HCT116 (cell line): ENCODE data around the gene CDKN2A. TPM values are rescaled to one million over a fixed set of nuclear protein-coding genes. Genes with fewer than 3 reads are reported as not detected.

Source experiments
- ATAC-seq: fragments of 200-7000 bp; cut with Tn5 transposase; 2 replicates; pipeline ENCODE4 v1.9.1; 2020; ENCODE audit warnings: mild to moderate bottlenecking, moderate library complexity
- BruUV-seq: library from RNA; stranded (reverse); fragments of 400-500 nt; replicated peaks from 2 replicates; lab custom pipeline; 2021; lab: Mats Ljungman, UMichigan
- CTCF ChIA-PET: fragments of 300-600 bp; sonication (Branson Sonifier 250); formaldehyde crosslinking; loops from one replicate; lab custom pipeline; 2021; ENCODE audit warnings: antibody characterized with exemption; lab: Charles Lee
- POLR2A ChIA-PET: fragments of 300-600, 350-600 bp; sonication (Branson Sonifier 250); formaldehyde crosslinking; loops from one replicate; lab custom pipeline; 2021; ENCODE audit warnings: antibody characterized with exemption; lab: Charles Lee
- RAD21 ChIA-PET, 2 experiments: fragments of 300-600 bp; sonication (Branson Sonifier 250); formaldehyde crosslinking; loops; one replicate each; lab custom pipeline; 2023; ENCODE audit warnings: low total read pairs in 2 of 2; ENCODE audit not compliant: uncharacterized antibody in 2 of 2, unreplicated experiment in 2 of 2, low non-redundant PET in 1 of 2; lab: Charles Lee
- DNase-seq: peaks from one replicate; pipeline ENCODE4 v3.0.0-alpha.2; 2010; ENCODE audit warnings: low read depth, low spot score
- H2AFZ ChIP-seq: fragments of 200-600 bp; shearing (Covaris generic), sonication (generic); 2 replicates; pipeline ENCODE4 v1.6.1; 2017; ENCODE audit warnings: low read depth, mixed run types, mixed read lengths, antibody characterized with exemption, low read length; ENCODE audit not compliant: poor library complexity, severe bottlenecking
- H3K27ac ChIP-seq: 2 replicates; pipeline ENCODE4 v1.5.1; 2012; ENCODE audit warnings: low read depth, low read length
- H3K27me3 ChIP-seq: fragments of 200-600 bp; sonication (generic); 2 replicates; pipeline ENCODE4 v1.6.1; 2016; ENCODE audit warnings: mixed run types, low read length, mixed read lengths; ENCODE audit not compliant: insufficient read depth
- H3K36me3 ChIP-seq, 2 experiments: fragments of 200-500 bp in 1 of 2; fragments of 200-600 bp in 1 of 2; sonication (Bioruptor generic) in 1 of 2; sonication (generic) in 1 of 2; 2 replicates each; pipeline versions ENCODE4 v1.5.1 to v1.6.1; 2014 to 2016; ENCODE audit warnings: low read length in 2 of 2, inconsistent platforms in 1 of 2, mixed read lengths in 1 of 2, mixed run types in 1 of 2; ENCODE audit not compliant: insufficient read depth in 2 of 2, control insufficient read depth in 1 of 2
- H3K4me1 ChIP-seq, 2 experiments: fragments of 200-600 bp in 1 of 2; sonication (generic) in 1 of 2; 2 replicates each; pipeline versions ENCODE4 v1.5.1 to v1.6.1; 2012 to 2017; ENCODE audit warnings: low read length in 2 of 2, inconsistent platforms in 1 of 2, mild to moderate bottlenecking in 1 of 2, mixed read lengths in 1 of 2, mixed run types in 1 of 2, moderate library complexity in 1 of 2; ENCODE audit not compliant: insufficient read depth in 2 of 2, control insufficient read depth in 1 of 2
- H3K4me2 ChIP-seq: fragments of 200-600 bp; sonication (generic); 2 replicates; pipeline ENCODE4 v1.6.1; 2017; ENCODE audit warnings: mixed run types, low read length, mixed read lengths
- H3K4me3 ChIP-seq, 2 experiments: fragments of 200-600 bp in 1 of 2; sonication (generic) in 1 of 2; replicated peaks in 1 of 2; 2 replicates each; pipeline ENCODE4 v1.5.1; 2011 to 2016; ENCODE audit warnings: low read length in 2 of 2, control low read depth in 1 of 2, low read depth in 1 of 2, mild to moderate bottlenecking in 1 of 2, mixed read lengths in 1 of 2, mixed run types in 1 of 2
- H3K79me2 ChIP-seq: fragments of 200-600 bp; sonication (generic); 2 replicates; pipeline ENCODE4 v1.6.1; 2017; ENCODE audit warnings: mild to moderate bottlenecking, mixed run types, low read length, moderate library complexity, mixed read lengths; ENCODE audit not compliant: insufficient read depth
- H3K9ac ChIP-seq: fragments of 200-600 bp; sonication (generic); 2 replicates; pipeline ENCODE4 v1.6.1; 2016; ENCODE audit warnings: low read length, mixed read lengths
- H3K9me2 ChIP-seq: fragments of 200-600 bp; sonication (generic), shearing (Covaris generic); 2 replicates; pipeline ENCODE4 v1.6.1; 2017; ENCODE audit warnings: mixed run types, mild to moderate bottlenecking, moderate library complexity; ENCODE audit not compliant: insufficient read depth
- H3K9me3 ChIP-seq, 2 experiments: fragments of 200-500 bp in 1 of 2; fragments of 200-600 bp in 1 of 2; sonication (Bioruptor generic) in 1 of 2; sonication (generic) in 1 of 2; 2 replicates each; pipeline ENCODE4 v1.6.1; 2014 to 2017; ENCODE audit warnings: low read length in 2 of 2, mixed read lengths in 2 of 2, inconsistent platforms in 1 of 2, low read depth in 1 of 2, mild to moderate bottlenecking in 1 of 2, mixed run types in 1 of 2, moderate library complexity in 1 of 2; ENCODE audit not compliant: control insufficient read depth in 1 of 2, insufficient read depth in 1 of 2
- H4K20me1 ChIP-seq: fragments of 200-600 bp; sonication (generic), shearing (Covaris generic); 2 replicates; pipeline ENCODE4 v1.6.1; 2017; ENCODE audit warnings: mixed run types, mild to moderate bottlenecking, moderate library complexity; ENCODE audit not compliant: insufficient read depth
- CBX3 ChIP-seq: IDR thresholded peaks from 2 replicates; pipeline ENCODE4 v1.6.1; 2012; ENCODE audit warnings: low read depth
- CEBPB ChIP-seq: IDR thresholded peaks from 2 replicates; pipeline ENCODE4 v1.6.1; 2012; ENCODE audit warnings: low read depth
- EGR1 ChIP-seq: IDR thresholded peaks from 2 replicates; pipeline ENCODE4 v1.6.1; 2012; ENCODE audit warnings: low read depth
- ELF1 ChIP-seq: IDR thresholded peaks from 2 replicates; pipeline ENCODE4 v1.6.1; 2012; ENCODE audit warnings: low read depth, borderline replicate concordance
- EZH2 ChIP-seq: fragments of 200-600 bp; sonication (generic); IDR thresholded peaks from 2 replicates; pipeline ENCODE4 v1.6.1; 2017; ENCODE audit warnings: antibody characterized with exemption, mixed run types
- EZH2phosphoT487 ChIP-seq: fragments of 200-600 bp; IDR thresholded peaks from 2 replicates; pipeline ENCODE4 v1.6.1; 2018; ENCODE audit warnings: antibody characterized with exemption, borderline replicate concordance
- JUND ChIP-seq: IDR thresholded peaks from 2 replicates; pipeline ENCODE4 v1.6.1; 2012
- MAX ChIP-seq: IDR thresholded peaks from 2 replicates; pipeline ENCODE4 v1.6.1; 2012
- POLR2A ChIP-seq: IDR thresholded peaks from 2 replicates; pipeline ENCODE4 v1.7.0; 2011; ENCODE audit warnings: borderline replicate concordance; ENCODE audit not compliant: insufficient read depth, insufficient read length; ENCODE audit errors: extremely low read depth
- REST ChIP-seq: IDR thresholded peaks from 2 replicates; pipeline ENCODE4 v1.6.1; 2012; ENCODE audit warnings: low read depth
- SIN3A ChIP-seq: IDR thresholded peaks from 2 replicates; pipeline ENCODE4 v1.6.1; 2012; ENCODE audit warnings: low read depth
- TCF7L2 ChIP-seq: IDR thresholded peaks from 2 replicates; pipeline ENCODE4 v1.7.0; 2011; ENCODE audit warnings: borderline replicate concordance, inconsistent platforms; ENCODE audit not compliant: insufficient read depth, insufficient read length; ENCODE audit errors: extremely low read depth
- ZBTB33 ChIP-seq: IDR thresholded peaks from 2 replicates; pipeline ENCODE4 v1.6.1; 2011; ENCODE audit warnings: mild to moderate bottlenecking, low read length, moderate library complexity; ENCODE audit not compliant: insufficient replicate concordance; ENCODE audit errors: extremely low read depth
- ZNF274 ChIP-seq: fragments of 200-500 bp; sonication (Bioruptor generic); IDR thresholded peaks from 2 replicates; pipeline ENCODE4 v1.6.1; 2014; ENCODE audit warnings: mild to moderate bottlenecking, low read depth, low read length, inconsistent platforms
- intact Hi-C: fragments of 100-400 bp; cut with micrococcal nuclease; formaldehyde crosslinking; loops from 2 replicates; pipeline ENCODE4 v1.10.0; 2022
- total RNA-seq: library from RNA; stranded (reverse); gene quantifications from one replicate; pipeline ENCODE4 v1.2.1, GENCODE V29; 2021; ENCODE audit not compliant: unreplicated experiment

CDKN2A gene
- total RNA-seq, 1 experiment from 2014 or later: 89.7 TPM

GRCh38 chr9:21997480-21997879, 3.3 kb upstream of the CDKN2A start:
- Histone ChIP-seq H2AFZ (no peak overlapping the region), H3K9ac (no peak overlapping the region), H3K4me2 (no peak overlapping the region), H3K27me3 (no peaks in the 10 kb centered on the region), H3K4me3 (no peak overlapping the region), H3K4me1 (peaks cover 4 to 19% of the 10 kb centered on the region in 2 experiments; a peak in 3 of 4 replicates), H3K36me3 (no peaks in the 10 kb centered on the region)
- ChIA-PET RAD21 (no interaction called here), POLR2A (interaction anchor here (1.7 kb wide), 1 partner anchor 11 kb away, joined by 7 read pairs; the partner anchor contains the start of gene CDKN2B), CTCF (interaction anchor here (1.3 kb wide), 1 partner anchor 11 kb away, joined by 8 read pairs; the partner anchor contains the start of gene CDKN2B)
- DNase-seq (no peak), ATAC-seq (no peak)
- BruUV-seq: no TSS peak
- intact Hi-C loops: no loop called here
- TF ChIP-seq EZH2phosphoT487: no peak
- TF ChIP-seq CEBPB: no peak
- TF ChIP-seq CBX3: no peak
- no peak for TF ChIP-seq EZH2
- no peak for TF ChIP-seq ZBTB33
- no peak for TF ChIP-seq SIN3A
- TF ChIP-seq JUND: no peak
- no peak for TF ChIP-seq ELF1
- TF ChIP-seq POLR2A: no peak
- TF ChIP-seq ZNF274: no peak
- no peak for TF ChIP-seq TCF7L2
- no peak for TF ChIP-seq REST
- no peak for TF ChIP-seq MAX
- no peak for TF ChIP-seq EGR1
- TF ChIP-seq, all 23 proteins: peak for 0
- Histone ChIP-seq H3K79me2 (peaks cover 33% of the 10 kb centered on the region), H3K9me3 (no peaks in the 10 kb centered on the region), H3K9me2 (no peaks in the 10 kb centered on the region), H3K27ac (no peak overlapping the region), H4K20me1 (no peaks in the 10 kb centered on the region)
